Left renal pelvis (tissue), 4 donors: ENCODE data around the gene PCBP3. TPM values are rescaled to one million over a fixed set of nuclear protein-coding genes. Genes with fewer than 3 reads are reported as not detected.

Experiments
- DNase-seq, 4 donors: peaks; one replicate each; pipeline ENCODE4 v3.0.0-alpha.2; 2013; ENCODE audit warnings: low read depth in 4 of 4, low spot score in 3 of 4
- polyA plus RNA-seq, 4 donors: library from polyadenylated mRNA; unstranded; fragments of 120-200 nt; gene quantifications; one replicate each; pipeline ENCODE4 v1.2.1, GENCODE V29; 2013; ENCODE audit not compliant: insufficient read length in 4 of 4

PCBP3 gene
- polyA plus RNA-seq, 4 donors = 1.3 to 2.2 (median 1.8) TPM

DNA sequence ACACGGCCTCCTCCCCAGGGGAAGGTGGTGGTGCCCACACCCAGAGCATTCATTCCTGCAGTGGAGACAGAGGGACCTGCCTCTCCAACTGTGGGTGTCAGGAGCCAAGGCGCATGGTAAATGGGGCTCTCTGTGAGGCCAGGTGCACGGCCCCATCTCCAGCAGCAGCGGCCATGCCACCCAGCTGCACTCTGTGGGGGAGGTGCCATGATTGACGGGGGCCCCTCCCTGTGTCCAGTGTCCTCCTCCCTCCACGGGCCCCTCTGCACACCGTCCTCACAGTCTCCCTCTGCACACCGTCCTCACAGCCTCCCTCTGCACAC lies 254.5 kb downstream of the PCBP3 start:
- no peak for DNase-seq

DNA sequence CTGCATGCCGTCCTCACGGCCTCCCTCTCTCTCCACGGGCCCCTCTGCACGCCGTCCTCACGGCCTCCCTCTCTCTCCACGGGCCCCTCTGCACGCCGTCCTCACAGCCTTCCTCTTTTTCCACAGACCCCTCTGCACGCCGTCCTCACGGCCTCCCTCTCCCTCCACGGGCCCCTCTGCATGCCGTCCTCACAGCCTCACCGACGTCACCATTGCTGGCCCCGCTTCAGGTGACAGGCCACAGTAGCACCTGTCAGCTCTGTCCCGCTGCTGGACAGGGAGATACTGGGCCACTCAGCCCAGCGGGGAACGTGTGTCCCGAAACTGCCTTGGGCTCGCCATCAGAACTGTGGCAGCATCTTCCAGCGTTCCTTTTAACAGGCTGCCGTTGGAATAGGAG lies 255.3 kb downstream of the PCBP3 start:
- no peak for DNase-seq

DNA sequence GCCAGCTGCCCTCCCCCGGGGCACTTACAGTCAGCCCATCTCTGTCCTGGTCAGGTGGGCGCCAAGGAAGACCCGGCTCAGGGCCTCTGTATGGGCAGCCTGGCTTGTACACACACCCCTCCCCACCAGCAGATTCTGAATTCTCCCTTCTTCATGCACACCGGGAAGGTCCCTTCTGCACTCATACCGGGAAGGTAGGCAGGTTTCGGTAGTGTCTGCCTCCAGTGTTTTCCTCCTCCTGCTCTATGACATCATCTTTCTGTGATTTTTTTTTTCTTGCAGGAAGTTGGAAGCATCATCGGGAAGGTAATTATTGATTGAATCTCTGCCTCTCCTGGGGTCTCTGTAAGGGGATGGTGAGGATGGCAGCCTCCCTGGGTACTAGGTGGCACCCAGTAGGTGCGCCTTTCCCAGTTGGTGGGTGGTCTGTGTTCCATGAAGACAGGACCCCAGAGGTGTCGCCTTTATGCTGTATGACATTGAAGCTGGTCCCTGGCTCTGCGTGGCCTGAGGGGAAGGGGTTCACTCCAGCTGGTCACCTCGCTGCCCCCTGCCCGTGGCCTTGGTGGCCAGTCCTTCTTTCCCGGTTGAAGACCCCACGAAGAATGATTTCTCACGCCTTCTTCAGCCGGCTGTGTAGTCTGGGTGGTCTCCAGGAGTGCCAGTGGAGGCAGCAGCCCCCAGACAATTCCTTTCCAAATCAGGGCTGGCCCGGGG lies 255.9 kb downstream of the PCBP3 start:
- DNase-seq = no peak

DNA sequence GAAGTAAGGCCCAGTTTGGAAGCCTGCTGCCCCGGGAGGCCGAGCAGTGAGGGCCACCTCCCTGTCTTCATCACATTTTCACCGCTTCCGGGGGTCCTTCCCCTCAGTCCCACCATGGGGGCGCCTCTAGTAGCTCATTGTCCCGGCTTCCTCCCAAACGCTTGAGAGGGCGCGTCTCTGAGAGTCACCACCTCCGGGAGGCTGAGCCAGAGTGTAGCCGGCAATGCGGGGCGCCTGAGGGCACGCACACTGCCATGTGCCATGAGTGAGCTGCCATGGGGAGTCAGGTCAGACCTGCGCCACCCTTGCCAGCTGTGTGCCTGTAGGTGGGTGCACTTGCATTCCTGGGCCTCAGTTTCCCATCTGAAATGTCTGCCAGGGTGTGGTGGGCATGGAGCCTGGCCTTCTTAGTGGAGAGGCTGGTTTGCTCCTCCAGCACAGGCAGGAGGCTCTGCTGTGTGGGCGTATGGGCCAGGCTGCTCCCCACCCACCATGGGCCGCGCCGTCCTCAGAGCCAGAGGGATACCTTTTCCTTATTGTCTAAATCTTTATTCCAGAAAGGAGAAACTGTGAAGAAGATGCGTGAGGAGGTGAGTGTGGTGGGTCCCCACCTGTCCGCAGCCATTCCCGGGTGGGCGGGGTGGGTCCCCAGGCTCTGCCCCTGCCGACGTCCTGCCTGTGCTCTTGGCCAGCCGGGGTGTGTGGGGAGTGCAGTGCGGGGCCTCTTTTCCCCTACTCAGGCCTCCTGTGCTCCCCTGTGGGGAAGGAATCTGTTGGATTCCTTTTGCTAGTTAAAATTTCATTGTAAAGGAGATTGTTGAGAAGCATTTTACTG lies 256.7 kb downstream of the PCBP3 start:
- DNase-seq = no peak

DNA sequence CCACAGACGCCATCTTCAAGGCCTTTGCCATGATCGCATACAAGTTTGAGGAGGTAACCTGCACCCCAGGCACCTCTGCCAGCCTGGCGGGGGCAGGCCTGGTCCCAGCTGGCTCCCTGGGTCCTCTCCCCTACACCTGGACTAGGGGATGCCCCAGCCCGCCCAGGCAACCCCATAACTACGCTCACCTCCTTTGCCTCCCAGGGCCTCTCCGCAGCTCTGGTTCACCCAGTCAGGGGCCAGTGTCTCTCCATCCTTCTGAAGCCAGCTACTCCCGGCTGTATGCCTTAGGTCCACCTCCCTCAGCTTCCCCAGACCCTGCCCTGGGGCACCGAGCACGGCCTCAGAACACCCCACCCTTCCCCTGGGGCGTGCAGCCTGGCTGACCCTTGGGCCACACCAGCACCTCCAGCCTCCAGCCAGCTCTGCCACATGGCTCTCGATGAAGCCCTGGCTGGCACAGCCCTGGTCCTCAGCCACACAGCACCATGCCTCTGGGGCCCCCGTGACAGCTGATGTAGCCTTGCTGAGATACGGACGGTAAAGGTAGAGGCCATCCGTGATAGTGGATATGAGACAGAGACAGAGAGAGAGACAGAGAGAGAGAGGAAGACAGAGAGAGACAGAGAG lies 257.7 kb downstream of the PCBP3 start:
- DNase-seq = no peak

DNA sequence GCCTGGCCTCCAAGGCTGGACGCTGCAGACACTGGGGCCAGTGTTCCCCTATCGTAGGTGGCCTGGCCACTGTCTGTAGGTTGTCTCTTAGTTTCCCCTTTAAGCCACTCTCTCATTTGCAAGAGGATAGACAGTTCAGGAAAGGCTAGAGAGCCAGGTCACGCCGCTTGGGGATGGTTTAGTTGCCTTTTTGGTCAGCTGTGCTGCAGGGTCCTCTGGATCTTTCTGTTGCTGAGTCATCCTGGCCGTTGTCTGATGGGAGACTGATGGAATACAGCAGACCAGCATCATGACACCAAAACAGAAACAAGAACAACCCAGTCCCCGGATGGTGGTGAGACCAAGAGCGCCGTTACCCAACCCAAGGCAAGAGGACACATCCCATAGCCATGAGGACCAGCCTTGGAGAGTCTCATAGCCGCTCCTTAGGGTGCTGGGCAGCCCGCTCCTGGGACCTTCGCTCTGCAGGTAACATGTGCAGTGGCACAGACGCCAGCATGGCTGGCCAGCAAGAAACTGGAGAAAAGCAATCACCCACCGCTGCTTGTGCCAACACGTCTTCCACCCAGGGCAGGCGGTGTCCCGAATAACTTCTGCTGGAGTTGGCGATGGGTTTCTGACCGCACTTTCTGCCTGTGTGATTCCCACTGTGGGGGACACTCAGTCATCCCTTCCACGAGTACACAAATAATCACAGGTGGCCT lies 258.9 kb downstream of the PCBP3 start:
- DNase-seq = no peak

DNA sequence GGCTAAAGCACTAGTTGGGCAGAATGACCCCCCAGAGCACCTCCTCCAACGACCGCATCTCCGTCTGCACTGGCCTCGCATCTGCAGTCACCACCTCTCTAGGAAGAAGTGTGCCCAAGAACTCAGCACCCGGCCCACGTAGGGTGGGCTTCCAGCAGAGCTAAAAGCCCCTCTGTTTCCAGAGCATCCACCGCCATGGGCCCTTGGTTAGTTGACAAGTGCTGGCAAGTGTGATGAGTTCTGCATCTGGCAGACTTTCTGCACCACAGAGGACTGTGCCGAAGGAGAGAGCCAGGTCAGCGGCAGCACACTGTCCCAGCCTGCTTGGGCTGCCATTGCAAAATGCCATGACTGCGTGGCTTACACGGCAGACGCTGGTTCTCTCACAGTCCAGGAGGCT lies 261.7 kb downstream of the PCBP3 start:
- DNase-seq = no peak

DNA sequence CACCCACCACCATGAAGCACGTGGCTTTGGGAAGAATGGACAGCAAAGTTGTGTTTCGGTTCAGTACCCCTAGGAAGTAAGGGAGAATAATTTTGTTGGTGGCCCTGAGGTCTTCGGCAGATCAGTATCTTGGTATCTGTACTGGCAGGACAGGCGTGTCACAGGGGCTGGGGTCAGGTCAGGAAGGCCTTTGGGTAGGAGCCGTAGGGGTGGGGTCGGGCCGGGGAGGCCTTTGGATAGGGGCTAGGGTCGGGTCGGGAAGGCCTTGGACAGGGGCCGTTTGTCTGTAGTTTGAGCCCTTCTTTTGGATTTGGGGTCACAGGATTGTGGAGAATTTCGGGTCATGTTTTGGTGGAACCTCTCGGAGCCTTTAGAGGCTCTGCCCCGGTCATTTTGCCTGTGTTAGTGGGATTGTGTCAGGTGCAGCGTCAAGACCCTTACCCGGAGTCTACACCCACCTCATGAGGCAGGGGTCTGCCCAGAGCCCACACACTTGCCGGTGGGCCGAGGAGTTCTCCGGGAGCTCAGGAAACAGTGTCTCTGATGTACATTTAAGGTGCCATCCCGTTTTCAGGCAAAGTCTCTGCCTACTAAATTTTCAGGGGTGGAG lies 262.8 kb downstream of the PCBP3 start:
- no peak for DNase-seq

DNA sequence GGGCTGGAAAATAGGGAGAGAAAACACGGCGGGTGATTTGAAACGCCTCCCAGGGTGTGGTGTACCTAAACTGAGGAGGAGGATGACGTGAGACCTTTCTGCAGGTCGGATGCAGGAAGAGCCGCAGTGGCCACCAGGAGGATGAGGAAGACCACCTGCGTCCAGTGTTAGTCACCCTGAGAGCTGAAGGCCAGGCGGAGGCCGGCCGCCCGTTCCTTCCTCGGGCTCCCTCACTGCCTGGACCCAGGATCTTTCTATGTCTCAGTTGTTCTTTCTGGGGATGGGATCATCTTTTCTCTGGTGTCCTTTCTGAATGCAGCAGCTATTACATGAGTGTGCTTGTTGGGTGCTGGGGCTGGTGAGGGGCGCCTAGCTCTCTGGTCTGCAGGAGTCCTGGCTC lies 263.3 kb downstream of the PCBP3 start:
- DNase-seq = no peak

DNA sequence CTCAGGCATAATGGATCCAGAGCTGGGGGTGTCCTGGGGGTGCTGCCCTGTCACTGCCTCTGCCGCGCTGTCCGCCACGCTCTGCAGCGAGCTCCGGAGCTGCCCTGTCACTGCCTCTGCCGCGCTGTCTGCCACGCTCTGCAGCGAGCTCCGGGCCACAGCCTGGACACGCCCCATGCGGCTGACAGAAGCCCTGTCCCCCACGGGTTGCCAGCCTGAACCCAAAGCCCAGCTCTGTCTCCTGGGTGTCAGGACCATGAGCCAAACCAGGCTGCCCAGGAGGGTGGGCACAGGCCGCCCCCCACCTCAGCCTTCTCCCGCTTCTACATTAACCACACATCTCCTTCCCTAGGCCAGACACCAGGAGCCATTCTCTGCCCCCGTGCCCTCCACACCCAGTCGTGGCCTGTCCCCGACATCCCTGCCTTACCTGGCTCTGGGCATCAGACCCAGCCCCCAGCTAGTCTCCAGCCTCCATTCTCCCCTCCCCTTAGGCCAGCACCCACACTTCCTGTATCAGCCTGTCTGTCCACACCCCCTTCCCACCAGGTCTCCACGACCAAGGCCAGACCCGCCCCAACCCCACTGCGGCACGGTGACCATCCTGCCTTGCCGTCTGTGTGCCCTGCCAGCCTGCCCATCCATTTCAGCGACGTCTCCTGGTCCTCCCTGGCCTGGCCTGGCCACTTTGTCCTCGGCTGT lies 265.2 kb downstream of the PCBP3 start:
- DNase-seq = no peak

DNA sequence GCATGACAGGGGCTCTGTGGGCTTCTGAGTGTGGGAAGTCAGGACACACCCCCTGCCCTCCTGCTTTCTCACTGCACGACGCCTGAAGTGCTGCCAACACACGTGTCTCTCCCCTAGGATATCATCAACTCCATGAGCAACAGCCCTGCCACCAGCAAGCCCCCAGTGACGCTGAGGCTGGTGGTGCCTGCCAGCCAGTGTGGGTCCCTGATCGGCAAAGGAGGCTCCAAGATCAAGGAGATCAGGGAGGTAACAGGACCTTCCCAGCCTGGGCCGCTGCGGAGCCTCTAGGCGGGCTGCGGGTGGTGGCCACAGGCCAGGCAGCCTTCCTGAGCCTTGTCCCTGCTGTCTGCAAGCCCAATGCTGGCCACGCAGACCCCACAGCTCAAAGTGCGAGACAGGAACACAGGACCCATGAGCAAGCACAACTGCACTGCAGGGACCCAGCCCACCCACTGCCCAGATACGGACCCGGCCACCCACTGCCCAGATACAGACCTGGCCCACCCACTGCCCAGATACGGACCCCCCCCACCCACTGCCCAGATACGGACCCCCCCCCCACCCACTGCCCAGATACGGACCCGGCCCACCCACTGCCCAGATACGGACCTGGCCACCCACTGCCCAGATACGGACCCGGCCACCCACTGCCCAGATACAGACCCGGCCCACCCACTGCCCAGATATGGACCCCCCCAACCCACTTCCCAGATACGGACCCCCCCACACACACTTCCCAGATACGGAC lies 265.9 kb downstream of the PCBP3 start:
- DNase-seq = no peak

DNA sequence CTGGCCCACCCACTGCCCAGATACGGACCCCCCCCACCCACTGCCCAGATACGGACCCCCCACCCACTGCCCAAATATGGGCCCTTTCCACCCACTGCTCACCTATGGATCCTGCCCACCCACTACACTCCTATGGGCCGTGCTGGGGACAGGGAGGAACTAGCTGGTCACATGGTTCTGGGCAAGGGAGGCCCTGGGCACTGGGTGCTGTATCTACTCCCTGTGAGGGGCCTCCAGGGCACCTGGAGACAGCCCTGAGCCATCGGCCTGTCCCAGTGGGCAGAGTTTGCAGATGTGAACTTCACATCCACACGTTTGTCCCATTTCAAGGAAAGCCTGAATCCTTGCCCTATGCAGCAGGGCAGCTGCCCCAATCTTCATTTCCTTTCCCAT lies 266.6 kb downstream of the PCBP3 start:
- no peak for DNase-seq

DNA sequence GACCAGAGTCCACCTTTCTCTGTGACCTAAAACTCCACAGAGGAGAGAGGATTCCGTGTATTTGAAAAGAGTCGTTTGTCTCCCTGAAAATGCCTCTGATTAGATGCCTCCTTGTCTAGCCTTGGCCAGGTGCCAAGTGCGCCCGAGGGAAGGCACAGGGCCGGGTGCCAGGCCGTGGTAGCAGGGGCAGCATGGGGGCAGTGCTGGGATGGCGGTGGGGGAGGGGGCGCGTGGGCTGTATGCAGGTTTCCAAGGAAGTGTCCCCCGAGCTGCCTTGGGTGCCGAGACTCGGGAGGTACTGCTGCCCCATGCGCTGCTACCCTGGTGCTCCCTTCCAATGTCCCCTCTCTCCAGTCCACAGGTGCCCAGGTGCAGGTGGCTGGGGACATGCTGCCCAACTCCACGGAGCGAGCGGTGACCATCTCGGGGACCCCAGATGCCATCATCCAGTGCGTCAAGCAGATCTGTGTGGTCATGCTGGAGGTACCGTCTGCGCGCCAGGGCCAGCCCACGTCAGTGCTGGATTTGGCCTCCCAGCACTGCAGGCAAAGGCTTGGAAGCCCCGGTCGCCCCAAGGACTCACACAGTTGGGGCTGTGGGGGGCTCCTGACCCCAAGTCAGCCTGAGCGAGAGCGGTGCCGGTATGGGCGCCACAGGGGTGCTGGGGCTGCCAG lies 267.2 kb downstream of the PCBP3 start:
- no peak for DNase-seq

DNA sequence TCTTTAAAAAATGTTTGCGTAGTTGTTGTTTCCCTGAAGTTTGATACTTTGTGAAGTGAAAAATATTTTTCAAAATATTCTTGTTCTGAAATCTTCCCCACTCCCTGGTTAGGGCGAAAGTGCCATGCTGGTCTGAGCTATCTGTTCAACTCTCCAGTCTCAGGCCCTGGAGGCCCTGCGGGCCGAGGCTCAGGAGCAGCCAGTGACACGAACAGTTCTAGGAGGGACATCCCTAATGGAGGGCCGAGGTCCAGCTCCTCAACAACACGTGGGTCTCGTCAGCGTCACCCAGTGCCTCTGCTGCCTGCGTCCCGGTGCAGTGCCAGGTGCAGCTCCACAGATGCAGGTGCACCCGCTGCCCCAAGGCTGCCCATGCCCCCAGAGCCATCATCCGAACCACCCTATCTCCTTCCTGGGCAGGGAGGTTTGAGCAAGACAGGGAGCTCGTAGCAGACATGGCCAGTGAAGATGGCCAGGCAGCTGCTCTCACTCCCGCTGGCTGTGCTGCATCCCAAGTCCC lies 268.3 kb downstream of the PCBP3 start:
- no peak for DNase-seq

DNA sequence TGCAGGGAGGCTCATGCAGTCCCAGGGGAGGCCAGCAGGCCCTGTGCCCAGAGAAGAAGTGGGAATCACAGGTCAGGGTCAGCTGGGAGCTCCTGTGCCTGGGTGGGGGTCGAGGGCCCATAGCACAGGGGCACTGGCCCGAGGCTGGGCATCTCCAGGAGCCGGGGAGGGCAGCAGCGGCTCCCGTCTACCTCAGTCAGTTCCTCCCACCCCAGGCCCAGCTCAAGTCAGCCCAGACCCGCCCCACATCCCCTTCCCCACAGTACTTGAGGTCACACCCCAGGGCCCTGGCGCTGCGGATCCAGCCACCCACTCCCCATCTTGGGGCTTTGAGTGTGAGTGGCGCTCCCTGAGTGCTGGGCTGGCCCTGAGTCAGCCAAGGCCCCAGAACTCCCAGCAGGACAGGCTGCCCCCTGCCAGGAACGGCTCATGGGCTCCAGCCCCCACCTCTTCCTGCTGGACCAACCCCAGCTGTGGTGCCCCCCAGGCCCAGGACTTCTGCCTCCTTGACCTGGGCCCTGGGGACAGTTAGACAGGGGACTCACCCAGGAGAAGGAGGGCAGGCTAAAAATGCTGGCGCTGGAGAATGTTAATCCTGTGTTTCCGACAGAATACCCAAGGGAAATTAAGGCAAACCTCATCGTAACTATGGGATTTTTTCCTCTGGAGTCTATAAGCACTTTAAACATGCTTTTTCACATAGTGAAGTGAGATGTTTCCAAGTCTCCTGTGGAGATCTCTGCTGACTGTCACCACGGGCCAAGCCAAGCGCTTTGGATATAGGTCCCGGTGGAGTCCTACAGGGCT lies 269.3 kb downstream of the PCBP3 start:
- no peak for DNase-seq

DNA sequence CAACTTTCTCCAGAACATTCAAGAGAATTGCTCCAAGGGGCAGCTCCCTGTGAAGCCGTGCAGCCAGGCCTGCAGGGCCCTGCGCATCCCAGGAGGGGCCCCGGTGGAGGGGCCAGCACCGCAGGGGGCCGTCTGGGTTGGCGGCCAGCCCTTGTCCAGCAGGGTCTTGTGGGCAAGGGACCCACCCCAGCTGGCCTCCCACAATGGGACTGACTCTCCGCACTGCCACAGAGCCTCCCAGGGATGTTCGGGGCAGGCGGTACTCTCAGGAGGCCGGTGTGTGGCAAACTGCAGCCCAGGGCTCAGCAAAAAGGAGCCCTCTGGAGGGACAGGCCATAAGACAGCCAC lies 269.9 kb downstream of the PCBP3 start:
- DNase-seq = no peak

DNA sequence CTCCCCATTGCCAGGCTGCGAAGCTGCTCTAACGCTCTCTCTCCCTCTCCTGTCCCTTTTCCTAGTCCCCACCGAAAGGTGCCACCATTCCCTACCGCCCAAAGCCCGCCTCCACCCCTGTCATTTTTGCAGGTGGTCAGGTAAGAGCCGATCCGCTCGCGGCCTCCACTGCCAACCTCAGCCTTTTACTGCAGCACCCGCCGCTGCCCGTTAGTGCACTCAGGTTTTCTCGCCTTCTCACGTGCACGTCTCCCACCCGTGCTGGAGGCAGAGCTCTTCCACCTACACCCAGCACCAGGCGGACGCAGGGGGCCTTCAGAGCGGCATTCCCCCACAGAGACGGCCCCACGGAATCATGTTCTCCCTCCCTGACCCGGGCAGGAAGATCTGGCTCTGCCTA lies 270.4 kb downstream of the PCBP3 start:
- no peak for DNase-seq

DNA sequence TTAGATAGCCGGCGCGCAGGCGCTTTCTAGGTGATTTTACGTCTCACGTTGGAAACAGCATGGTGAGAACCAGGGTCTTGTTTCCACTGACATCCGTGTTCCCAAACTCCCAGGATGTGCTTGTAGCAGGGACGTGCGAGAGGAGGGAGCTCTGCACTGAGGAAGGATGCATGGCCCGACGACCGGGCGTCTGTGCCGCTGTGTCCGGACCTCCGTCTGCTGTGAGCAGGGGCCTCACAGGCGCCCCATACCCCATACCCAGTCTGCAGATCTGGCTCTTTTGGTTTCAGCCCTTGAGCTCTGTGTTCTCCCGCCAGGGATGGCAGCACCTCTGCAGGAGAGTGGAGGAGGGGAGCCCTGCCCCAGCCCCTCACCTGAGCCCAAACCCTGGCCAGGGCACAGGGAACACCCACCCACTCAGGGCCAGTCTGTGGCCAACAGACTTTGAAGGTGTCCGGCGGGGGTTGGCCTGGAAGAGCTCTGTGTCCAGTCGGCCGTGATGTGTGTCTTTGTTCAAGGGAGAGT lies 270.9 kb downstream of the PCBP3 start:
- DNase-seq = no peak
